ENCODE results near the gene ACP2.
"Not testable (repeated sequence)": the region's sequence is repeated elsewhere in the genome, so short reads cannot be mapped to it uniquely, and the experiment has no call there.

ACP2 gene

GRCh38 chr11:47241841-47242301 lies 6.7 kb downstream of the ACP2 start:
- peak; percentile 67 for DNase-seq (ENCODE audit: low spot score)

DNA sequence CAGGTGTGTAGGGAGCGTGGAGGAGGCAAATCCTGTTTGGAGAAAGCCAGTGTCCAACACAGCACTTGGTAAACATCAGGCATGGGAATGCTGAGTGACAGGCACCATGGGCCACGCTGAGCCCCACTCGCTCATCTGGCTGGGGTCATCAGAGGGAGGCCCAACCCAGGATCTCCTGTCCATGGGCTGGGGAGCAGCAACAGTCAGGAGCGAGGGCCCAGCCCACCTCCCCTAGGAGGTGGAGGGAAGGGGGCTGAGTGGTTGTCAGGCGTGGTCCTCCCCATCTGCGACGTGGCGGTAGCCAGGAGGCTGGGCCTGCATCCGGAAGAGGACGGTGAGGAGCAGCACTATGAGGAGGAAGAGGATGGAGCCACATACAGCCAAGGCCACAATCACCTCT lies 8.8 kb downstream of the ACP2 start:
- DNase-seq (ENCODE audit: low spot score) = no peak

- DNase-seq (ENCODE audit: low spot score) = peak; percentile 30
Observed at GRCh38 chr11:47236482-47236881, 12.1 kb downstream of the ACP2 start.

DNA sequence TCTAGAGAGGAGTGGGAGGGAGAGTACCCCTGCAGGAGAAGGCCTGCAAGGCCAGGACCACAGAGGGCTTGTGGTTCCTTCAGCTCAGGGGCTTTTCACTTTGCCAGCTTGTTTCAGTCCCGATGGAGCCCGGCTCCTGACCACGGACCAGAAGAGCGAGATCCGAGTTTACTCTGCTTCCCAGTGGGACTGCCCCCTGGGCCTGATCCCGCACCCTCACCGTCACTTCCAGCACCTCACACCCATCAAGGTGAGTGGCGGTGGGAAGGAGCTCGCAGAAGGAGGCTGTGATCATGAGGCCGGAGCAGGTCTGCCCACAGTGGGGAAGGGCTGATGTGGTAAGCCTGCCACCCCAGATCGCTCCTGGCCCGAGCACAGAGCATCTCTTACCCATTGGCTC lies 13.5 kb downstream of the ACP2 start:
- no peak for DNase-seq (ENCODE audit: low spot score)

- no peak for DNase-seq (ENCODE audit: low spot score)
Observed at GRCh38 chr11:47234669-47235100, 13.9 kb downstream of the ACP2 start.

DNA sequence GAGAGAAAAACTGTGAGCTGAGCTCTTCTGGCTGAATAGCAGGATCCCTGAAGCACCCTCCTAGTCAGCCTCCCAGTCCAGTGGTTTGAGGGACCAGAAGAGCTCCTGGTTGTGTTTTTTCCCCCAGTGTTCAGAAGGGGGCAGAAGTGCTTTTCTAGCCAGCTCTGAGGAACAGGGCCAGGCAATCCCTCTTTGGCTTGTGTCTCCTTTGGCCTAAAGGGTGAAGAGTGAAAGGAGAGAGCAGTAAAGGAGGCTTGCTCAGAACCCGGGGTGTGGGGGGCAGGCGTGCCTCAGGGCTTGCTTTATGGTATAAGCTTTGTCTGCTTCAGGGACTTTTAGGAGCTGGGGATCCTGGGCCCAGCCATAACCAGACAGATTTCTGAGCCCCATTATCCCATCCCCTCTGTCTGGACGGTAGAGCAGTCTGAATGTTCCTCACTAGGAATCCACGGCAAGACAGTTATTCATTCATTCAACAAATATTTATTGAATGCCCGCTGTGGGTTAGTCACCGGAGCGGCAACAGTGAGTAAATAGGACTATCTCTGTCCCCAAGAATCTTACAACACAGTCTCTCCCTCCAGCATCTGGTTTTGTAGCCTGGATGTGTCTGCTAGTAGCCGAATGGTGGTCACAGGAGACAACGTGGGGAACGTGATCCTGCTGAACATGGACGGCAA lies 14.5 kb downstream of the ACP2 start:
- DNase-seq (ENCODE audit: low spot score) = peak; percentile 27

- DNase-seq (ENCODE audit: low spot score) = no peak
Observed at GRCh38 chr11:47233051-47233450, 15.6 kb downstream of the ACP2 start.

DNA sequence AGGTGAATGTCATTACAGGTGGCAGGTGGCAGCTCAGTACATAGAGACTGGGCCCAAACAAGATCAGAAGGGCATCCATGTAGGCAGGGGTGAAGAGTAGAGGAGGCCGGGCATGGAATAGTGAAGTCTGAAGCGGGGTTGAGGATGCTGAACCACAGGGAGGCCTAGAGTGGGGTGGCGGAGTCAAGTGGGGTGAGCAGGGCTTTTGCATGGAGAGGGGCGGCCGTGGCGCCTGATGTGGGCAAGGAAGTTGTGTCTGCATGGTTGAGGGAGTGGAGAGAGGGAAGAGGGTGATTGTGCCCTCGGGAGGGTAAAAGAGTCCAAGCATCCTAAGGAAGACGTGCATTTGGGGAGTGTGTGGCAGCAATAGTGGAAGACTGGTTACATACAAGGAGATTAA lies 19.5 kb downstream of the ACP2 start:
- no peak for DNase-seq (ENCODE audit: low spot score)

DNA sequence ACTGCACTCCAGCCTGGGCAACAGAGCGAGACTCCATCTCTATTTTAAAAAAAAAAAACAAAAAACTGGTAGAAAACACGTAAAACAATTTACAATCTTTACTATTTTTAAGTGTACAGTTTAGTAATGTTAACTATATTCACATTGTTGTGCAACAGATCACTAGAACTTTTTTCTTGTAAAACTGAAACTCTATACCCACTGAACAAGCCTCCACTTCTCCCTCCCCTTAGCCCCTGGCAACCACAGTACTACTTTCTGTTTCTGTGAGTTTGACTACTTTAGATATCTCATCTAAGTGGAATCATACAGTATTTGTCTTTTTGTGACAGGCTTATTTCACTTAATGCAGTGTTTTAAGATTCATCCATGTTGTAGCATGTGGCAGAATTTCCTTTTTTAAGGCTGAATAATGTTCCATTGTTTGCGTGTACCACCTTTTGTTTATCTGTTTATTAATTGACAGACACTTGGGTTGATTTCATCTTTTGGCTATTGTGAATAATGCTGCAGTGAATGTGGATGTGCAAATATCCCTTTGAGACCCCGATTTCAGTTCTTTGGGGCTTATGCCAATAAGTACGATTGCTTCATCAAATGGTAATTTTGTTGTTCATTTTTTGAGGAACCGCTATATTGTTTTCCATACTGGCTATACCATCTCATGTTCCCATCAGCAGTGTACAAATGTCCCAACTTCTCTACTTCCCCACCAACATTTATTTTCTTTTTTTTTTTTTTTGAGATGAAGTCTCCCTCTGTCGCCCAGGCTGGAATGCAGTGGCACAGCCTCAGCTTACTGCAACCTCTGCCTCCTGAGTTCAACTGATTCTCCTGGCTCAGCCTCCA lies 22.8 kb downstream of the ACP2 start:
- no peak for DNase-seq (ENCODE audit: low spot score)

- DNase-seq (ENCODE audit: low spot score) = no peak
Observed at GRCh38 chr11:47222696-47223095, 25.9 kb downstream of the ACP2 start.

DNA sequence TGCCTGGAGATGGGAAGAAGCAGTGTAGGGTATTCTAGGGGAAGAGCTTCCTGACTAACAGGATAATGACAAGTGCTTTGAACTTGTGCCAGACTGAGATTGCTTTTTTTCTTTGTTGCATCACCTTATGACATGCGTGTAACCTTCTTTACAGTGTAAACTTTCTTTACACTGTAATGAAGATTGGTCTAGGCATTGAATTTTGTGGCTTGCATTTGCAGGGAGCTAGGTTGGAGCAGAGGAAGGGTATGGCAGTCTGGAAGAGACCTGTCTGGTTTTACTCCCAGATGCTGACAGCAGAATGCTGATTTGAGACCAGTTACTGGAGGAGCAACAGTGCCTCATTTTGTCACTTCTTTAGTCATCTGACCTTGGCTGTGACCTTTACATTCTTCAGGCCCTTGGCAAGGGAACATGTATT lies 28.2 kb downstream of the ACP2 start:
- DNase-seq (ENCODE audit: low spot score) = peak; percentile 77

DNA sequence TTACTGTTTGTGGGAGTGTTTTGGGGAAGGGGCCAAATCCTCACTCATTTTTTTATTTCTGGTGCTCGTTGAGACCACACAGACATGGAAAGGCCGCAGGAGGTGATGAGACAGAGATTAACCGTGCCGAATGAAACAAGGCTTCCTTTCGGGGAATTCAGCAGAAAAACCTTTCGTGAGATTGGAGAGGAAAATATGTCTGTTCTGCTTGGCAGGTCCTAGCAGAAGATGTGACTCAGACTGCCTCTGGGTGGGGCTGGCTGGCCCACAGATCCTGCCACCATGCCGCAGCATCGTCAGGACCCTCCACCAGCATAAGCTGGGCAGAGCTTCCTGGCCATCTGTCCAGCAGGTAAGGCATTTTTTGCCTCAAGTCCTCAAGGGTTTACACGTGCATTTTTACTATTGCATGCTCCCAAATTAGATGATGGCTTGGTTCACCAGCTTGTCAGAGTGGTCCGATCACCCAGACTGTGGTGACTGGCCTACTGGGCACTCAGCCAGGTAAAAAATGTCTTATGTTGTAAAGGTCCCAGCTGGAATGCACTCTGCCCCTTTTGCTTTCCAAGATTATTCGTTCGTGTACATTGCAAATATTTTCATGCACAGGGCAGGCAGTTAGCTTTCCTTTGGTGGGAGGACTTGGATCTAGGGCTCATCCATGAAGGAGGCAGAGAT lies 32.4 kb downstream of the ACP2 start:
- DNase-seq (ENCODE audit: low spot score) = peak; percentile 83

DNA sequence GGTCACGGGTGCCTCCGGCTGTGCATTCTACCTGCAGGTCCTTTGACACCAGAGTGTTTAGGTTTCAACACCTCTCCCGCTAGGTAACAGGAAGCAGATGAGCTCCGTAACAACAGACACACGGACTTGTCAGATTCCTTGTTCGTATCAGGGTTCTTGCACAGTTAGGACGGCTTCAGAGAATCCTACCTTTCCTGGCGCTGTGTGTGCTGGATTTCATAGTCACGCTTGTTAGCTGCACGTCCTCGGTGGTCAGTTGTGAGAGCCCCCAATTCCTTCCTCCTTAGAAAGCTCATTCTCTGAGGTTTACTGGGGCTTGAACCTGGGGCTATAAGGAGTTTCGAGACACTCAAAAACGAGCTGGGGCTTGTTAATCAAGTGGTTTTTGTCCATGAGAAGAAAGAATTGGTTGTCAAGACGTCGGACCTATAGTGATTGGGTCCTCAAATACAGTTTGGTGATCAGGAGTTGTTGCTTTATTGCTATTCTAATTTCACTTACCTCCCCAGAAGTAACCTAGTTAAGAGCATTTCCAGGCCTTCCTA lies 33.2 kb downstream of the ACP2 start:
- no peak for DNase-seq (ENCODE audit: low spot score)

DNA sequence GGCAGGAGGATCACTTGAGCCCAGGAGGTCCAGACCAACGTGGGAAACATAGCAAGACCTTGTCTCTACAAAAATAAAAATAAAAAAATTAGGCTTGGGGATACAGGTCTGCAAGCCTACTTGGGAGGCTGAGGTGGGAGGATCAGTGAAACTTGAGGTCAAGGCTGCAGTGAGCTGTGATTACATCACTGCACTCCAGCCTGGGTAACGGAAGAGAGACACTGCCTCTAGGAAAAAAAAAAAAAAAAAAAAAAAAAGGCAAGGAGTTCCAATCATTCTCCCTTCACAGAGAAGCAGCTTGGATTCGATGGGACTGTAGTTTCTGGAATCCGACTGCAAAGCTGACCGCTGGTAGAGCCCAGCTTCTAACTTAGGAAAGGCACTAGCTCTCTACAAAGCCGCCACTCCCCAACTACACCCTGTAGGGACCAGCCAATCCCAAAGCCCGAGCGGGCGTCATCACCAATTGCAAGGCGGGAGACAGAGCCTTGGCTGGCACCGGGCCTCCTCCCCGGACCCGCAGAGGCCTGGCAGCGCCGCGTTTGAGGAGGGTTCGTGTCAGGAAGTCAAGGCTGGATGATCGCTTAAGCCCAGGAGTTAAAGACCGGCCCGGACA lies 34.6 kb downstream of the ACP2 start:
- peak; percentile 92 for DNase-seq (ENCODE audit: low spot score)

DNA sequence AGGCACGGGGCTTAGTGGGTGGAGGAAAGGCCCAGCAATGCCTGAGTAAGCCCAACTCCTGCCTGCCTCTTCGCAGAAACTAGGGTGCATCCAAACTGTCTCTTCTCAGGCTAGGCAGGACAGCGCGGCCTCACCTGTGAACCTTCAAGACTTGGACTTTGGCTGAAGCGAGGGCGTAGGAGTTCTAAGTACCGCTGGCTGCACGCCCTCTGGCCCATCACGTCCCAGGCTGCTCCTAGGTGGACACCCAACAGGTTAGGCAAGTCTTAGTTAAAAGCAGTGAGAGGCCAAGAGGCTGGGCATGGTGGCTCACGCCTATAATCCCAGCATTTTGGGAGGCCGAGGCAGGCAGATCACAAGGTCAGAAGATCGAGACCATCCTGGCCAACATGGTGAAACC lies 35.7 kb downstream of the ACP2 start:
- DNase-seq (ENCODE audit: low spot score) = no peak

DNA sequence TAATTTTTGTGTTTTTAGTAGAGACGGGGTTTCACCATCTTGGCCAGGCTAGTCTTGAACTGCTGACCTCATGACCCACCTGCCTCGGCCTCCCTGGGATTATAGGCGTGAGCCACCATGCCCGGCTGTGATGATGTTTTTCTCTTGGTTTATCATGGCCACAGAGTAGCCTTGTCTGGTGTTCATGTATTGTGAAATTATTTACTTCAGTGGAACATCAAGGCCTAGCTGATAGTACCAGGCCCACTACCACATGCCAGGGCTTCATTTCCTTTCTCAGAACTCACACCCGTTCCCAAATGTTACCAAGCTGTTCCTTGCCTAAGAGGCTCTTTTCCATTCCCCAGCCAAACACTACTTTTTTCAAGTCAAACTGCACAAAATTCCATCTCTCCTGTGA lies 40.0 kb downstream of the ACP2 start:
- DNase-seq (ENCODE audit: low spot score) = no peak

GRCh38 chr11:47208008-47208552 lies 40.5 kb downstream of the ACP2 start:
- DNase-seq (ENCODE audit: low spot score) = not testable (repeated sequence)

DNA sequence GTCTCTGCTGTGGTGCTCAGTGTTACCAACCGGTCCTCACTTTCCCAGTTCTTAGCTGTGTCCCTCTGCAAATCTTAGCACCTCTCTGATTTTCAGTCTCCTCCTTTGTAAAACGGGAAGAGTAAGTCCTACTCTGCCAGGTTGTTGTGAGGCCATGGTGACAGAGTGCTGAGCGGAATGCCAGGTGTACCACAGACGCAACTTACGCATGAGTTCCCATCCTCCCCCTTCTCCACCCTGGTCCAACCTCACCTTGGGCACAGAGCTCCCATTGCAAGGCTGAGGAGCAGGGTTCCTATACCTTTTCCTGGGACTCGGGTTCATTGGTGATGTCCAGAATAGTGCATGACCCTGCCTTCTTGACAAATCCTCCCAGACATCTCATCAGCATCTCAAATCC lies 41.2 kb downstream of the ACP2 start:
- DNase-seq (ENCODE audit: low spot score) = no peak

DNA sequence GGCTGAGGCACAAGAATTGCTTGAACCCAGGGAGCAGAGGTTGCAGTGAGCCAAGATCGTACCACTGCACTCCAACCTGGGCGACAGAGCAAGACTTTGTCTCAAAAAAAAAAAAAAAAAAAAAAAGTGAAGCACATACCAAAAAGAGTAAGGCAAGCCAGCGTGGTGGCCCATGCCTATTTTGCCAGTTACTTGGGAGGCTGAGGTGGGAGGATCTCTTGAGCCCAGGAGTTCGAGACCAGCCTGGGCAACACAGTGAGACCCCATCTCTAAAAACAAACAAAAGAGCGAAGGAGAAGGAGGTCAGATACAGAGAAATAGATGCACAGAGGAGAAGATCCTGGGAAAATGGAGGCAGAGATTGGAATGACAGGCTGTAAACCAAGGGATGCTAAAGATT lies 42.0 kb downstream of the ACP2 start:
- not testable (repeated sequence) for DNase-seq (ENCODE audit: low spot score)

- DNase-seq (ENCODE audit: low spot score) = peak; percentile 25
Observed at GRCh38 chr11:47204637-47204989, 44.0 kb downstream of the ACP2 start.

DNA sequence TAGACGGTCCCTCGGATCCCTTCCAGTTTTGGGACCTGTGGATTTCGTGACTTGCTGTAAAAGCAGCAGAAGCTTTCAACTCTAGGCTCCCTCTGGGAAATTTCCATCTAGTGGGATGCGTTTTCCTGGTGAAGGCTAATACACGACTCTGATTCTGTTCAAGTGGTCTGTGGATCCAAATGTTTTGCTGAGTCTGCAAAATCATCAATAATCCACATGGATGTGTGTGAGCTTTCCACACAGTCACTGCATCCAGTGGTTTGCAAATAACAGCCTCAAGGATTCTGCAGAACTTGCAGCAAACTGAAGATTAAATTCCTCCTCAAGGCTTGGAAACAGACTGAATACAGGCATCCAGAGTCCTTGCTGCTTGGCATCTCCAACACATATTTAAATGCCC lies 46.0 kb downstream of the ACP2 start:
- no peak for DNase-seq (ENCODE audit: low spot score)

DNA sequence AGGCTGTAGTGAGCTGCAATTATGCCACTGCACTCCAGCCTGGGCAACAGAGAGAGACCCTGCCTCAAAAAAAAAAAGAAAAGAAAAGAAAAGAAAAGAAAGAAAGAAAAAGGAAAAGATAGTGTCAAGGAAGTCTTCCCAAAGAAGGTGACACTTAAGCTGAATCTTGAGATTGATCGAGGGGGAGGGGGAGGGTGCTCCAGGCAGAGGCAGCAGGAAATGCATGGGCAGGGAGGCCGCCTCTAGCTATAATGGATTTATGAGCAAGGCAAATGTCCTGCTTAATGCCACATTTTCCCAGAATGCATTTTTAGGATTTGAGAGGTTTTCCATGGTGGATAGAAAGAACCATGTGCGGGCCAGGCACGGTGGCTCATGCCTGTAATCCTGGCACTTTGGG lies 47.6 kb downstream of the ACP2 start:
- no peak for DNase-seq (ENCODE audit: low spot score)
